ENCODE measurements around the gene FAM228B.
"Not testable (repeated sequence)": the region's sequence is repeated elsewhere in the genome, so short reads cannot be mapped to it uniquely, and the experiment has no call there.

Gene FAM228B

DNA sequence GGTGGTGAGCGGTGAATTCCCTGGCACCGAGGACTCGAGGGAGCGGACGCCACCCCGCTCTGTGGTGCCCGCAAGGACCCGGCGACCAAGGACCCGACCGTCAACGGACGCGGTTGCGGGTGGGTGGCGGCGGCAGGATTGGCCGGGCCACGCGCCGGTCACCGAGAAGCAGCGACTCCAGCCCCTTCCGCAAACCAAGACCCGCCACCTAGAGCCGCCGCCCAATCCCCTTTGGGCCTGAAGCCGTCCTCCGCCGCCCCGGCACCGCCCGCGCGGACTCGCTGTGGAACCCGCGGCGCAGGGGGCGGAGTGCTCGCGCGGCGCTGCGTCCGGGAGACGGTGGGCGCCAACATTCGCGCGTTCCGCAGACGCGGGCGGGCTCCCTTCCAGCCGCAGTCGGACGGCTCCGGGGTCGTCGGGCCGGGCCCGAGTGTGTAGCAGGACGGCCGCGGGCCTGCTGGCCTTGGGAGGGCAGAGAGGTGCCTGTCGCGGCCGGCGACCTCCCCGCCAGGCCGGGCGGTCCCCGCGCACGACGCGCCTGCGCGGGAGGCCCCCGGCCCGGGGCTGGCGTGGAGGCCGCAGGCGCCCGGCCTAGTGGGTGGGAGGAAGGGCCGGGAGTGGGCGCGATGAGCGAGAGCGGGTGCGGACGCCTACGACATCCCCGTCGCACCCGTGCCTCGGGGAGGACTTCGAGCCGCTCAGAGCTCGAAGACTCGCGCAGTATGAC is at the start of gene FAM228B, which contains the start of gene PFN4:
TSS of gene FAM228B (plus strand) at position 275 of the 727 bp plus-strand sequence. CDS start 893 bp downstream, outside the sequence.
TSS of gene PFN4 (minus strand) at position 140 of the 727 bp plus-strand sequence. CDS start 799 bp downstream, outside the sequence.
- DNase-seq (ENCODE audit: low spot score) = peak; percentile 81

DNA sequence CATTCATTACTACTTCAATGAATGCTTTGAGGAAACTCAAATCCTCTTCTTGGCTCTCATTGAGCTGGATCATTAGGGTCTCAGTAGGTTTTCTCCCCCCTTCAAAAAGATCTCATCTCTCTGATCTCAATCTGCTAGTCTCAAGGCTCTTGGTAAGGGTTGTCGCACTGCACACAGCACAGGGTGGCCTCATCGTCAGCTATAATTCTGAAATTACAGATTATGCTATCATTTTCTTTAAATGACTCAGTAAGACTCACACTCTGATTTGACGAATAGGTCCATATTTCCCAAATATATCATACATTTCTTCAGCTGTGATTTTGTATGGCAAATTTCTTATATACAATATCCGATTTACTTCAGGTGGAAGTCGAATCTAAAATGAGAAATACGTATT is 49.5 kb upstream of the FAM228B start:
- no peak for DNase-seq (ENCODE audit: low spot score)

DNA sequence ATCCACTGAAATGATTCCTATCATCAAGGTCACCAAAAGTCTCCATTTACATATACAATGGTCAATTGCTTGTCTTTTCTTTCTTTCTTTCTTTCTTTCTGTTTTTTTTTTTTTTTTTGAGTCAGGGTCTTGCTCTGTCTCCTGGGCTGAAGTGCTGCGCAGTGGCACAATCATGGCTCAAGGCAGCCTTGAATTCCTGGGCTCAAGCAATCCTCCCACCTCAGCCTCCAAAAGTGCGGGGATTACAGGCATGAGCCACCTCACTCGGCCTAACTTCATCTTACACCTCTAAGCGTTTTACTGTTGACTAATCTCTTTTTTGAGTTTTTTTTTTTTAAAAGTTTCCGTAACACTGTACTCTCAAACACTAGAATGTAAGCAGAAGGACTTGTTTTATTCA is 48.0 kb upstream of the FAM228B start:
- DNase-seq (ENCODE audit: low spot score) = no peak

DNA sequence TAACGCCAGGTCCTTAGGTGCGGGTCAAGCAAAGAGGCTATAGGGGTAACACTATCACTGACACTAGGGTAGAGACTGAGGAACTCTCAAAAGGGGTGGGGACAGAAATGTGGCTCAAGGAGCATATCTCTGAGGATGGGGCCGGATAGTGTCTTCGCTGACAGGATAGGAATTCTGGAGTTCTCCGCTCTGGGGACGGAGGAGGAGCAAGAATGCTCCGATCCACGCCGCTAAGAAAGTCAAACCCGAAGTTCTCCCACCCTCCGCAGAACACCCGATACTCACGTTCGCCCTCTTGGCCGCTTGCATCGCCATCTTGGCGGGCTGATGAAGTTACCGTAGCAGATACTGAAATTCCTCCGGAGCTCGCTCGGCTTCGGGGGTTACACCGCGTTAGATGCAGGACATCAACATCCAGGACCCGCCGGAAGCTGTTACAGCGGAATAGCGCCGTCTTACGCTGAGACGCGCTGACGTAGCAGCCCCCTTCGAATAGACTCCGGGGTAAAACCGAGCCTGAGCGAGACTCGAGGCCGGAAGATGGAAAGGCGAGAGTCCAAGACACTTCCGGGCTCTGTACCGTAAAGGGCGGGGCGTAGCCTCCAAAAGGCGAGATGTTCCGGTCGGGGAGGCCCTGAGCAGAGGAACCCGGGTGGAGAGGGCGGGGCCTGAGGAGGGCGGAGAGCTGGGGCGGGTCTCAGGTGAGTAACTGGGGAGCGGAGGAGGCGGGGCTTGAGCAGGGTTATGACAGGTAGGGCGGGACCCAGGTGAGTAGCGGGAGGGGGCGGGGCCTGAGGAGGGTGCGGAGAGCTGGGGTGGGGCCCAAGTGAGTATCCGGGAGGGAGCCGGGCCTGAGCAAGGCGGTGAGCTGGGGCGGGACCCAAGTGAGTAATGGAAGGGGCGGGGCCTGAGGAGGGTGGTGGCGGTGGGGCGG is 47.1 kb upstream of the FAM228B start, which contains the start of gene SF3B6:
TSS of gene SF3B6 (minus strand) at position 412 of the 934 bp plus-strand sequence. CDS start at position 315, 97 bp downstream.
- peak; percentile 98 for DNase-seq (ENCODE audit: low spot score)

DNA sequence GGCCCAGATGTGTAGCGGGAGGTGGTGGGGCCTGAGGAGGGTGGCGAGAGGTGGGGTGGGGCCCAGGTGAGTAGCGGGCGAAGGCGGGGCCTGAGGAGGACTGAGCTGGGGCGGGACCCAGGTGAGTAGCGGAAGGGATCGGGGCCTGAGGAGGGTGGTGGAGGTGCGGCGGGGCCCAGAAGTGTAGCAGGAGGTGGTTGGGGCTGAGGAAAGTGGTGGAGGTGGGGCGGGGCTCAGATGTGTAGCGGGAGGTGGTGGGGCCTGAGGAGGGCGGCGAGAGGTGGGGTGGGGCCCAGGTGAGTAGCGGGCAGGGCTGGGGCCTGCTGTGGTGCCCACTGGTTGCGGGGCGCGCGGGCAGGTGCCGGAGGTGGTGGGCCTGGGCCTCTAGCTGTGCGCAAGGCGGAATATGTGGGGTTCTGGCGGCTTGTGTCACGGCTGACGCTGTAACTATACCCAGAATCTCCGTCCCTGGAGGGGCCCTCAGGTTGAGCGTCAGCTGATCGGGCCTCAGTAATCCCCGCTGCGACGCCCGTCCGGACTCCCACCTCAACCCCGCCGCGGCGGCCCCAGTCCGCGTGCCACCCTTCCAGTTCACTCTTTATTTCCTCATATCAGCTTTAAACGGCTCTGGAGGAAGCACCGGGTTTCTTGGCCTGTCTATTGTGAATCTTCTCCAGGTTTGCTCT is 46.3 kb upstream of the FAM228B start:
- DNase-seq (ENCODE audit: low spot score) = peak; percentile 17

DNA sequence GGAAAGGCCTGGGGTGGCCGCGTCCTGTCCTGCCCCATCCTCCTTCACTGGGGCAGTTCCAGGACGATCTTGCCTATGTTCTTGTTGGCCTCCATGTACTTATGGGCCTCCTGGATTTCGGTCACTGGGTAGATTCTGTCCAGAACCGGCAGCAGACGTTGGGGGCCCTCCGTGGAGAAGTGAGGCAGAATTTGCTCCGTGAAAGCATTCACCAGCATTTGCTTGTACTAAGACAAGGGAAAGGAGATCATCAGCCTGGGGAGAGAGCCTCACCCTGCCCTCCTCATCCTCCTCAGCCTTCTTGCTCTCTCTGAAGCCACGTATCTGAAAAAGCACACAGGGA is 45.8 kb upstream of the FAM228B start:
- no peak for DNase-seq (ENCODE audit: low spot score)

DNA sequence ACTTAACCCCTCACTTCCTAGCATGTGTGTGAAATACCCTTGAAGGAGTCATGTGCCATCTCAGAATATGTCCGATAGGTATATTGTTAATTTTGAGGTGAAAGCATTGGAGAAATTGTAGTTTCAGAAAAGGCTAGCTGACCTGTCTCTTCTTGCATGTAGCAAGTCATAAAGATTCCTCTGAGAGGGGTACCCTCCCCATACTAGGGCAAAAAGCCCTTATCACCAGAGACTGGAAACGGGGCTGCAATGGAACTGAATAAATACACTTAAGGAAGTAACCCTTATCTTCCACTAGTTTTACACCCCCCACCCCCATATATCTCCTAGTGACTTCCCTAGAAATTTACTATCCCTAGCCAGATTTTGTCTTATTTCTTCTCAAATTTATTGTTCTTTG is 45.4 kb upstream of the FAM228B start:
- no peak for DNase-seq (ENCODE audit: low spot score)

DNA sequence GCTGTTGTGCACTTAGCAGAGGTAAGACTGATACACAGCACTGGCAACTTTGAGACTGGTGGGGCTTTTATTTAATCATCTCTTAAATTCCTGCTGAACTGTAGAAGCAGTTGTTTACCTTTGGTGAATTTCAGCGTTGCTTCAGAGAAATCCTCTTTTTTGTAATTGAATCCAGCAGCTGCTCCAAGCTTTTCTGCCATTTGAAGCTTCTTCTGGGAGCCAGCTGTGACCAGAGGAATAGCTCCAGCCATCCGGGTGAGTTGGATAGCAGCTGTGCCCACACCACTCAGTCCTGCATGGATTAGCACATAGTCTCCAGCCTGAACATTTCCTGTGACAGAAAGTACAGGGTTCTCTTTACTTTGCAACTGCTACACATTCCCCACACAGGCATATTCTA is 42.6 kb upstream of the FAM228B start:
- DNase-seq (ENCODE audit: low spot score) = no peak

DNA sequence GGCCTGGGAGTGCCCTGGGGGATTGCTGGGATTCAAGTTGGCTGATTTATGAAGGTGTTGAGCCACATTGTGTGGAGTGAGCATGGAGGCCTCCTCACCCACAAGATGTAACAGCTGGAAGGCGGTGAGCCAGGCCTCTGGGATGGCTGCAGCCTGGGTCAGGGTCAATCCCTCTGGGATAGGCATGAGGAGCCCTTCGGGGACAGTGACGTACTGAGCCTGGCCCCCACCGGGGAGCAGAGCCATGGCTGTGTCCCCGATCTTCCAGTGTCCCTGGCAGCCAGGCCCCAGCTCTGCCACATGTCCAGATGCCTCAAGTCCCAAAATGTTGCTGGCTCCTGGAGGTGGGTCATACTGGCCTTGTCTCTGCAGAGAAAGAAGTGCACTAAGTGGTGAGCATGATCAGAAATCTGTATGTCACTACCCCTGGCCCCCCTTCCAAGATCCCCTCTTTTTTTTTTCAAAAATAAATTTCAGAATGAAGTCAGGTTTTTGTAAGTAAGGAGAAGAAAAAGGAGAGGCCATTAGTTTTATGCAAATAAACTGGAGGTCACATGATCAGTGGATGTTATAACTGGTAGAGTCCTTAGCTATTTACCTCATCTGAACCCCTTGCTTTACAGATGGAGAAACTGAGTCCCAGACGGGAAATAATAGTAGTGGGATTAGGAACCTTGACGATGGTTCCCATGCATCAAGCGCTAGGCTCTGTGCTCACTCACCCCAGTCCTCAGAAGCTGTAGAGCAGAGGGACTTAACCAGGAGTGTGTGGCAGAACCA is 40.3 kb upstream of the FAM228B start:
- DNase-seq (ENCODE audit: low spot score) = no peak

DNA sequence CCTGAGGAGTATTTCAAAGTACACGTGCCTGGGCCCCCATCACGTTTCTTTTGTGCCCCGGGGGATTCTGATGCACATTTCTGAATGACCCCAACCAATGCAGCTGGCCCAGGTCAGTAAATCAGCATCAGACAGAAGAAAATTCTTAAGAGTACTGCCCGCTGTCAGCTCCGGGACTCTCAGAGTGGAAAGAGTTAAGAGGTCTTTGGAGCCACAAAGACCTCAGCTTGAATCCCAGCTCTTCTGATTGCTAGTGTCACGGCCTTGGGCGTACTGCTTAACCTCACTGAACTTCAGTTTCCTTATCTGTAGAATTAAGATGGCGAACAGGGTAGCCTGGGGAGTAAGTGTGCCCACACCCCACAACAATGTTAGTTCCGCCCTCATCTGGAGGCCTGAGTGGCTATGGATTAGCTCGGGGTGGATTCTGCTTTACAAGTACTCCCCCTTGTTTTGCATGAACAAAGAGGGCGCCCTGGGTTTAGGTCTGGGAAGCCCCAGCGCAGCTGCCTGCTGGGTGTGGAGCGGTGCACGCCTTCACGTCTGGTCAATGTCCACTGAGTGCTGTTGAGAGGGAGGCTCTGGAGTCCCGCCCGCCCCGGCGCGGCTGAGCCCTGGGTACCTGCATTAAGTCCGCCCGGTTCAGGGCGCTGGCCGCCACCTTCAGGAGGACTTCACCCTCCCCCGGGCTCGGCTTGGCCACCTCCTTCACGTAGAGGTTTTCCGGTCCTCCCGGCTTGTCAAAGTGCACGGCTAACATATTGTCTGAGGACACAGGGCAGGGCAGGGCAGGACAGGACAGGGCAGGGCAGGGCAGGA is 39.5 kb upstream of the FAM228B start:
- peak; percentile 91 for DNase-seq (ENCODE audit: low spot score)

DNA sequence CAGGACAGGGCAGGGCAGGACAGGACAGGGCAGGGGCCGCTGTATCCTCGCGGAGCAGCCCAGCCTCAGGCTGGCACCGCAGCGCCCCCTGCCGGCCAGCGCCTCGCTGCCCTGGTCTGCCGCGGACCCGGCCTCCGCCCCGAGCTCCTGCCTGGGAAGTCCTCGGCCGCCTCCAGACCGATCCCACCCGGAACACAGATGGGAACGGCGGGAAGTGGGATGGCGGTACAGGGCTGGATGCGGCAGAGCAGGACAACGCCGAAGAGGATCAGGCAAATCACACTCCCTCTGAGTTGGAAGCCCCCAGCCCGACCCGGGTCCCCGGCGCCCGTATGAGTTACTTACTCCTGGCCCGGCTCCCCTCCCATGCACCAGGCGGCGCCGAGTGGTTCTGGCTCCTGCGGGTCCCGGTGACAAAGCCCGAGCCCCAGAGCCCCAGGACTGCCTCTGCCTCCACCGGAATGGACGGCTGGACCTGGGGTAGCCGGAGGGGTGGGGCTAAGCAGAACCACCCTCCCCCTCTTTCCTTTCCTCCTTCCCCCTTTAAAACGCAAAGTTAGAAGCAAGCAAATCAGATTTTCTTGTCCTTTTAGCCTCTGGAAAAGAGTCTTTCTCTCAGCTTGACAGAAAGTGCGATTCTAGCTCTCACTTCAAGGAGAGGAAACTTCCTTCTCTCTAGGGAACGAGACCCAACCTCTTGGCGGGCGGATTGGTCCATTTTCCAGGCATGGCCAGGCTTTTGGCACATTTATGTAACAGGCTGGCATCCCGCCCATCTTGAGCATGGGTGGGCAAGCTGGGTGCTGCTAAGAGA is 38.7 kb upstream of the FAM228B start, which contains the start of gene TP53I3:
TSS of gene TP53I3 (minus strand) at position 449 of the 814 bp plus-strand sequence. CDS start 508 bp downstream, outside the sequence.
- DNase-seq (ENCODE audit: low spot score) = peak; percentile 92

DNA sequence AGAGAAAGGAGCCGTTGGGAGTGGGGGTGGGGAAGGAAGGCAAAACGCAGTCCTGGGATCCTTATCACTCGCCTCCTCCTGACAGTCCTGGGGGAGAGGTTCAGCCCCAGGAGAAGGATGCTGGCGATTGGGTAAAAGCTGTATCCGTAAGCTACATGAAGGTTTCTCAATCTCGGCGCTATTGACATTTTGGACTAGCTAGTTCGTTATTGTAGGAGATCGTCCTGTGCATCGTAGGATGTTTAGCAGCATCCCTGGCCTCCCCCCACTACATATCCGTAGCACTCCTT is 38.1 kb upstream of the FAM228B start:
- no peak for DNase-seq (ENCODE audit: low spot score)

DNA sequence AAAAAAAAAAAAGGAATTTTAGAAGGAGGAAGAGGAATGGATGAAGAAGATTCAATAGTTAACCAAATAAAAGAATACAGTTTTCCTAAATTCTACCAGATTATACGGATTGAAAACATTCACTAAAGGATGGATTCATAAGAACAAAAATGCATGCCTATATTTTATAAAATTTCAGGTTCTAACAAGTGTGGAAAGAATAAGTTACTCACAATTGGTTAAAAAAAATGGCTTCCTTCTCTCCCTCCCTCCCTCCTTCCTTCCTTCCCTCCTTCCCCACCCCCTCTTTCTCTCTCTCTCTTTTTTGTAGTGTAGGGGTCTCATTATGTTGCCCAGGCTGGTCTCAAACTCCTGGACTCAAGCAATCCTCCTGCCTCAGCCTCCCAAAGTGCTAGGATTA is 37.0 kb upstream of the FAM228B start:
- no peak for DNase-seq (ENCODE audit: low spot score)

DNA sequence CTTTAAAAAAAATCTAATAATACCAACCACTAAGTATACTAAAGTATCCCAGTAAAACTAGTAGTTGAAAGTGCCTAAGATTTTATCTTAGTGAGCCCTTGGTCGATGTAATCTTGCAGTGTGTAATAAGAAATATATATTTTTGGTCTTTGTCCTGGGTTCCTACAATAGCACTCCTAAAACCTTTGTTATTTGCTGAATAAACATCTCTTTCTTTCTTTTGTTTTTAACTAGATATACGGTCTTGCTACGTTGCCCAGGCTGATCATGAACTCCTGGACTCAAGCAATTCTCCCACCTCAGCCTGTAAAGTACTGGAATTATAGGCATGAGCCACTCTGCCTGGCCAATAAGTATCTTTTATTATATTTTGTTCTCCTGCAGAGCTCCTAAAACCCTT is 36.2 kb upstream of the FAM228B start:
- DNase-seq (ENCODE audit: low spot score) = no peak

DNA sequence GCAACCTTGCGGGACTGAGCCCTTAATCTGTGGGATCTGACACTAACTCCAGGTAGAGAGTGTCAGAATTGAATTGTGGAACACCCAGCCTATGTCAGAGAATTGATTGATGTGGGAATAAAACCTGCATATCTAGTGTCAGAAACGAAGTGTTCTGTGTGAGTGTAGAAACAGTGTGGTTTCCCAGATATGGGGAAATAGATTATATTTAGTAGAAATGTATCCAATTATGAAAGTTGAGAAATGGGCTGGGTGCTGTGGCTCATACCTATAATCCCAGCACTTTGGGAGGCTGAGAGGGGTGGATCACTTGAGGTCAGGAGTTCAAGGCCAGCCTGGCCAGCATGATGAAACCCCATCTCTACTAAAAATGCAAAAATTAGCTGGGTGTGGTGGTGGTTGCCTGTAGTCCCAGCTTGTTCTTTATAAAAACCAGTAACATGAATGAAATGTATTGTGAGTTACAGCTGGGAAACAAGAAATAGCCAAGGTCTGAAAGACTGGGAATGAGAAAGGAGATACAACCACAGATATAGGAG is 34.4 kb upstream of the FAM228B start:
- DNase-seq (ENCODE audit: low spot score) = no peak

DNA sequence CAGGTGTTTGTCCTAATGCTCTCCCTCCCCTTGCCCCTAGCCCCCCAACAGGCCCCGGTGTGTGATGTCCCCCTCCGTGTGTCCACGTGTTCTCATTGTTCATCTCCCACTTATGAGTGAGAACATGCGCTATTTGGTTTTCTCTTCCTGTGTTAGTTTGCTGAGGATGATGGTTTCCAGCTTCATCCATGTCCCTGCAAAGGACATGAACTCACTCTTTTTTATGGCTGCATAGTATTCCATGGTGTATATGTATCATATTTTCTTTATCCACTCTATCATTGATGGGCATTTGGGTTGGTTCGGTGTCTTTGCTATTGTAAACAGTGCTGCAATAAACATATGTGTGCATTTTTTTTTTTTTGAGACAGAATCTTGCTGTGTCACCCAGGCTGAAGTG is 30.0 kb upstream of the FAM228B start:
- not testable (repeated sequence) for DNase-seq (ENCODE audit: low spot score)

DNA sequence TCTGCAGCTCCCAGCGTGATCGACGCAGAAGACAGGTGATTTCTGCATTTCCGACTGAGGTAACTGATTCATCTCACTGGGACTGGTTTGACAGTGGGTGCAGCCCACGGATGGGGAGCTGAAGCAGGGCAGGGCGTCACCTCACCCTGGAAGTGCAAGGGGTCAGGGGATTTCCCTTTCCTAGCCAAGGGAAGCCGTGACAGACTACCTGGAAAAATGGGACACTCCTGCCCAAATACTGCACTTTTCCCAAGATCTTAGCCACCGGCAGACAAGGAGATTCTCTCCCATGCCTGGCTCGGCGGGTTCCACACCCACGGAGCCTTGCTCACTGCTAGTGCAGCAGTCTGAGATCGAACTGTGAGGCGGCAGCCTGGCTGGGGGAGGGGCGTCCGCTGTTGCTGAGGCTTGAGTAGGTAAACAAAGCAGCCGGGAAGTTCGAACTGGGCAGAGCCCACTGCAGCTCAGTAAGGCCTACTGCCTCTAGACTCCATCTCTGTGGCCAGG is 28.0 kb upstream of the FAM228B start:
- not testable (repeated sequence) for DNase-seq (ENCODE audit: low spot score)

DNA sequence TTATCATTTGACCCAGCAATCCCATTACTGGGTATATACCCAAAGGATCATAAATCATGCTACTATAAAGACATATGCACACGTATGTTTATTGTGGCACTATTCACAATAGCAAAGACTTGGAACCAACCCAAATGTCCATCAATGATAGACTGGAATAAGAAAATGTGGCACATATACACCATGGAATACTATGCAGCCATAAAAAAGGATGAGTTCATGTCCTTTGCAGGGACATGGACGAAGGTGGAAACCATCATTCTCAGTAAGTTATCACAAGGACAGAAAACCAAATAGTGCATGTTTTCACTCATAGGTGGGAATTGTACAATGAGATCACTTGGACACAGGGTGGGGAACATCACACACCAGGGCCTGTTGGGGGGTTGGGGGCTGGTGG is 22.5 kb upstream of the FAM228B start:
- not testable (repeated sequence) for DNase-seq (ENCODE audit: low spot score)

DNA sequence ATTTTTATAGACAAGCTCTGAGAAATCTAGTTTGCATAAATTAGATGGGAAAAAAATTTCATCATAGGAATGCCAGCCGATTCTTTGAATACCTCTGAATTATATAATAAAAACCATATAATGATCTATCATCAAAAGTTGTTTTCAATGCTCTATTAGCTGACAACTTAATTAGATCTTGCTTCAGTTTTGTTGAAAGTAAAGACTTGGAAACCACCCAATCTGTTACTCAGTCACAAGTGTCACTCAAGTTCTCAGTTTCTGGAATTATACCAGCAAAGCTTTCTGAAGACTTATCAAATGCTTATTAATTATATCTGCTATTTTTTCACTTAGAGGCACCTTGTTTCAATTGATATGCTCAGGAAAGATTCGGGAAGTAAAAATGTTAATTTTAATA is 21.3 kb upstream of the FAM228B start:
- DNase-seq (ENCODE audit: low spot score) = no peak
